ENCODE results near the gene UBA52. TPM values are rescaled to one million over a fixed set of nuclear protein-coding genes. Genes with fewer than 3 reads are reported as not detected.

Gene UBA52
- total RNA-seq, 1 experiment from 2014 or later: 1,108 TPM

- intact Hi-C loops (cut with micrococcal nuclease): loop anchor here (10.0 kb wide), 1 partner anchor 169 kb away; no protein-coding TSS in a partner anchor
These were observed 34.1 kb downstream of the UBA52 start for GRCh38 chr19:18605546-18606280.

GRCh38 chr19:18606281-18607225 lies 34.9 kb downstream of the UBA52 start, which contains the start of gene CRLF1:
TSS of gene CRLF1 (minus strand) at chr19:18606799. CDS start at chr19:18606656, 143 bp downstream.
- BruUV-seq (replicated peaks): no TSS peak
- H2AFZ ChIP-seq (ENCODE audit: low read length): no peak within 1 kb of the TSS
- H3K27me3 ChIP-seq (ENCODE audit: low read length): peaks cover 67% of the 10 kb centered on the region

More at GRCh38 chr19:18605546-18606280, 34.1 kb downstream of the UBA52 start:
- DNase-seq: no peak
- Histone ChIP-seq H3K4me2 (ENCODE audit: low read length) (no peak overlapping the region), H3K9ac (ENCODE audit: low read length) (no peak overlapping the region), H3K79me2 (ENCODE audit: low read length) (no peaks in the 10 kb centered on the region), H3K27ac (ENCODE audit: low read length) (no peak overlapping the region), H2AFZ (ENCODE audit: low read length) (no peak overlapping the region), H3K4me3 (ENCODE audit: low read length) (no peak overlapping the region), H3K9me2 (replicated peaks; ENCODE audit: low read length) (no peaks in the 10 kb centered on the region), H3K4me1 (ENCODE audit: insufficient read depth, low read length) (no peaks in the 10 kb centered on the region; the same call in 1 of the 2 replicates), H3F3A (ENCODE audit: low read length, unreplicated experiment) (peaks cover 5% of the 10 kb centered on the region), H3K27me3 (ENCODE audit: low read length) (peaks cover 59% of the 10 kb centered on the region), H3K9me3 (ENCODE audit: low read length) (no peaks in the 10 kb centered on the region), H3K36me3 (ENCODE audit: low read depth, low read length) (no peaks in the 10 kb centered on the region), H4K20me1 (ENCODE audit: low read length) (no peaks in the 10 kb centered on the region)
- CTCF ChIA-PET: no interaction called here
- BruUV-seq (replicated peaks): no TSS peak
- ATAC-seq: 0 out of 2 replicates have a peak, but pooled peaks have one; percentile 20
- TF ChIP-seq CTCF (conservative IDR thresholded peaks at IDR 0.05; ENCODE audit: low read depth, low read length) (no peak), EZH2phosphoT487 (IDR thresholded peaks at IDR 0.05; ENCODE audit: borderline replicate concordance, low read length) (no peak), EZH2 (IDR thresholded peaks at IDR 0.05; ENCODE audit: low read length, unreplicated experiment) (peak; percentile 65)
- POLR2A ChIA-PET (ENCODE audit: unreplicated experiment): no interaction called here

More at GRCh38 chr19:18606281-18607225, 34.9 kb downstream of the UBA52 start, which contains the start of gene CRLF1:
- no peaks in the 10 kb centered on the region for H3K9me2 ChIP-seq (replicated peaks; ENCODE audit: low read length)
- DNase-seq: no peak
- H3K9ac ChIP-seq (ENCODE audit: low read length): no peak within 1 kb of the TSS
- no peak within 1 kb of the TSS for H3K27ac ChIP-seq (ENCODE audit: low read length)
- peak within 1 kb of the TSS; percentile 51; the same call in 1 of the 2 replicates for H3K4me2 ChIP-seq (ENCODE audit: low read length)
- no peak within 1 kb of the TSS for H3K4me3 ChIP-seq (ENCODE audit: low read length)
- no peak for ATAC-seq
- H4K20me1 ChIP-seq (ENCODE audit: low read length): no peaks in the 10 kb centered on the region
- no peaks in the 10 kb centered on the region; the same call in 1 of the 2 replicates for H3K4me1 ChIP-seq (ENCODE audit: insufficient read depth, low read length)
- no peaks in the 10 kb centered on the region for H3K36me3 ChIP-seq (ENCODE audit: low read depth, low read length)
- POLR2A ChIA-PET (ENCODE audit: unreplicated experiment): no interaction called here
- H3K79me2 ChIP-seq (ENCODE audit: low read length): no peaks in the 10 kb centered on the region
- peaks cover 5% of the 10 kb centered on the region for H3F3A ChIP-seq (ENCODE audit: low read length, unreplicated experiment)
- H3K9me3 ChIP-seq (ENCODE audit: low read length): no peaks in the 10 kb centered on the region
- intact Hi-C loops (cut with micrococcal nuclease): loop anchor here (10.0 kb wide), 1 partner anchor 168 kb away; no protein-coding TSS in a partner anchor
- TF ChIP-seq CTCF (conservative IDR thresholded peaks at IDR 0.05; ENCODE audit: low read depth, low read length) (no peak), EZH2 (IDR thresholded peaks at IDR 0.05; ENCODE audit: low read length, unreplicated experiment) (no peak), EZH2phosphoT487 (IDR thresholded peaks at IDR 0.05; ENCODE audit: borderline replicate concordance, low read length) (no peak)
- CTCF ChIA-PET: no interaction called here

Data from PC-3 (cell line).